ENCODE data around the gene PAK5.

- TF ChIP-seq CTCF (IDR thresholded peaks at IDR 0.05), result no peak
- TF ChIP-seq POLR2A (IDR thresholded peaks at IDR 0.05), result no peak
- TF ChIP-seq EP300 (IDR thresholded peaks at IDR 0.05; ENCODE audit: low read depth), result no peak
- no peak for TF ChIP-seq POLR2AphosphoS5 (IDR thresholded peaks at IDR 0.05)
Observed at GRCh38 chr20:9506280-9506821, 332.5 kb downstream of the PAK5 start.
